IPS DF 19.7 (cell line): ENCODE results near the gene BTD.
A peak's percentile ranks its signal among the peaks of the same experiment; 100 is the strongest.
"Not testable (repeated sequence)": the region's sequence is repeated elsewhere in the genome, so short reads cannot be mapped to it uniquely, and the experiment has no call there.

Experiments used
- DNase-seq: peaks from one replicate; pipeline ENCODE4 v3.0.0-alpha.2; 2013; ENCODE audit warnings: low read depth, low spot score

The BTD gene

DNA sequence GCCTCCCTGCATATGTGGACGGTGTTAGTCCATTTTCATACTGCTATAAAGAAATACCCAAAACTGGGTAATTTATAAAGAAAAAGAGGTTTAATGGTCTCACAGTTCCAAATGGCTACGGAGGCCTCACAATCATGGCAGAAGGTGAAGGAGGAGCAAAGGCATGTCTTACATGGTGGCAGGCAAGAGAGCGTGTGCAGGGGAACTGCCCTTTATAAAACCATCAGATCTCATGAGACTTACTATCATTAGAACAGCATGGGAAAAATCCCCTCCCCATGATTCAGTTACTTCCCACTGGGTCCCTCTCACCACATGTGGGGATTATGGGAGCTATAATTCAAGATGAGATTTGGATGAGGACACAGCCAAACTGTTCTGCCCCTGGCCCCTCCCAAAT lies 1.3 kb downstream of the BTD start:
- DNase-seq = not testable (repeated sequence)

GRCh38 chr3:15604584-15604983 lies 3.0 kb downstream of the BTD start:
- not testable (repeated sequence) for DNase-seq

DNA sequence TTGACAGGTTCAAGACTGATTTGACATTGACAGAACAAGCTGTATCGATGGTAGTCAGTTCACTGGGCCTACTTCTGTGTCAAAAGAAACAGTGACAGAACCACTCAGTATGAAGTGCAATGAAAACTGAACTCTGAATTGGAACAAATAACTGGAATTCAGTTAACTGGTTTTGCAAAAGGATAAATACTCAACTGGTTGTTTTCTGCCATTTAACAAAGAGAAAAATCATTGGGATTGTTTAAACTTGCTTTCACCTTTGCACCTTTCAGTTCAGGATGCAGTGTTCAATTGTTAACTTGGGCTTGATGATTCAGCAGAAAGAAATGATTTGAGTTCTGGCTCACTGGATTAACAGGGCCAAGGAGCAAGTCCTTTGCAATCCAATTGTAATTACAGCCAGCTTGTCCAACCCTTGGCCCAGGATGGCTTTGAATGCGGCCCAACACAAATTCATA lies 4.9 kb downstream of the BTD start:
- DNase-seq = no peak

GRCh38 chr3:15610082-15610759 lies 8.7 kb downstream of the BTD start:
- DNase-seq = no peak

GRCh38 chr3:15611018-15611417 lies 9.5 kb downstream of the BTD start:
- no peak for DNase-seq

DNA sequence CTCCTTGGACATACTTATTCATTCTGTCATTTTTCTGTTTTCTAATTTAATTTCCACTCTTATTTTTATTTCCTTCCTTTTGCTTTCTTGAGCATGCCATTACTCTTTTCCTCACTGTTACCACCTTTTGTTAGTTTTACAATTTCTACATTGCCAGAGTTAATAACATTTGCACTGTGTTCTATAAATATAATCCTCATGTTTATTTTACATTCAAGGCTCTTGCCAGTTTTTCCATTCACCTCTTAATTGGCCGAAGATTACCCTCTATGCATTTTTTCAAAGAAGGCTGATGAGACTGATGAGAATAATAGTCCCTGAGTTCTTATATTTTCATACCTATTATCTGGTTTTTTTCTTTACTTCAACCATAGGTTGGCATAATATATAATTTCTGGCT lies 10.5 kb downstream of the BTD start:
- DNase-seq = no peak

DNA sequence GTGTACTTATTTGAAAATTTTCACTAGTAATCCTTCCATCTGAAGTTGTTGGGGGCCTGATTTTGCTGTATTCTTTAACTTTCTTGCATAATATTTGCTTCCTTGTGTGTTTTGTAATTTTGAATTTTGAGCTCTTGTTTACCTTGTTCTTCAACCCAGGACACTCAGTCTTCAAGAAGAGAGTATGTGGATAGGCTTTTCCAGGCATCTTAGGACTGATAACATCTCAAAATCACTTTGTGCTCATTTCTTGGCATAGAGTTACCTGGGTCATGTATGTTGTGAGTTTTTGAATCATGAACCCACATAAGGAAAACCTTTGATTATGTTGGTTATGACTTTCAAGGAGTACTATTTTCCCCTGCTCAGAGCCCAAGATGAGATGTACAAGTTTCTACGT lies 13.4 kb downstream of the BTD start:
- DNase-seq = no peak

DNA sequence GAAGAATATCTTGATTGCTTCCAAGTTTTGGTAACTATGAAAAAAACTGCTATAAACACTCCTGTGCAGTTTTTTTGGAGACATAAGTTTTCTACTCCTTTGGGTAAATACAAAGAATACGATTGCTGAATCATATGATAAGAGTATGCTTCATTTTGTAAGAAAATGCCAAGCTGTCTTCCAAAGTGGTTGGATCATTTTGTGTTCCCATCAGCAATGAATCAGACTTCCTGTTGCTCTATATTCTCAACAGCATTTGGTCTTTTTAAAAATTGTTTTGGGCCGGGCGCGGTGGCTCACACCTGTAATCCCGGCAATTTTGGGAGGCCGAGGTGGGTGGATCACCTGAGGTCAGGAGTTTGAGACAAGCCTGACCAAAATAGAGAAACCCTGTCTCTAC lies 14.5 kb downstream of the BTD start:
- no peak for DNase-seq

GRCh38 chr3:15619659-15620464 lies 18.3 kb downstream of the BTD start:
- DNase-seq = not testable (repeated sequence)

DNA sequence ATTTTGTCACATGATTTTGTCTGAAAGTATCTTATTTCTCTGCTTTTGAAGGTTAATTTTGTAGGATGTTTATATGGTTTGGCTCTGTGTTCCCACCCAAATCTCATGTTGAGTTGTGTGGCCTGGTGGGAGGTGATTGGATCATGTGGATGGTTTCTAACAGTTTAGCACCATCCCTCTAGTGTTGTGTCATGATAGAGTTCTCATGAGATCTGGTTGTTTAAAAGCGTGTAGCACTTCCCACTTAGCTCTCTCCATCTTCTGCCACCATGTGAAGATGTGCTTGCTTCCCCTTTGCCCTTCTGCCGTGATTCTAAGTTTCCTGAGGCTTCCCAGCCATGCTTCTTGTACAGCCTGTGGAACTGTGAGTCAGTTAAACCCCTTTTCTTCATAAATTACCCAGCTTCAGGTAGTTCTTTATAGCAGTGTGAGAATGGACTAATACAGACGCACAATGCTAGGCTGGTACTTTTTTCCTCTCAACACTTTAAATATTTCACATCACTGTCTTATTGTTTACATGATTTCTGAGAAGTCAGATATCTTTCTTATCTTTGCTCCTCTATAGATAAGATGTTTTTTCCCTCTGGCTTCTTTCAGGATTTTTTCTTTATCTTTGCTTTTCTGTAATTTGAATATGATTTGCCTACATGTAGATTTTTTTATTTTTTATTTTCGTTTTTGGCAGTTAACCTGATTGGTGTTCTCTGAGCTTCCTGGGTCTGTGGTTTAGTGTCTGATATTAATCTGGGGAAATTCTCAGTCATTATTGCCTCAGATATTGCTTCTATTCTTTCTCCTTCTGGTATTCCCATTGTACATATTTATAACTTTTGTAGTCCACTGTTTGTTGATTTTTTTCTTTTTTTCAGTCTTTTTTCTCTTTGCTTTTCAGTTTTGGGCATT lies 22.2 kb downstream of the BTD start:
- DNase-seq = no peak

DNA sequence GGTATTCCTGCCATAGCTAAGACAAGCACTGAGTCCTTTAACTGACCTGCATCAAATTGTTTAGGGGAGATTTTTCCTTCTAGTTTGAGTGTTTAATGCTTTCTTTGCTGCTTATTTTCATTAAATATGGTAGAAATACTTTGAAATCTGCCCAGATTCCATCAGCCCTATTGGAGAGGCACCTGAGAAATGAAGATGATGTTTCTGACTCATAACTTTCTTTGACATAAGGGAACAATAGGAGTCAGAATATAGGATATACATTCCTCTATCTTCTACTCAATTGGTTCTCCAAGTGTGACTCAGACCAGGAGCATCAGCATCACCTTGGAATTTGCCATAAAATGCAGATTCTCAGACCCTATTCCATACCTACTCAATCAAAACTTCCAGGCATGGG lies 27.4 kb downstream of the BTD start:
- DNase-seq = no peak

- peak; percentile 56 for DNase-seq
Measured at GRCh38 chr3:15629860-15630597, 28.5 kb downstream of the BTD start.

- no peak for DNase-seq
Measured at GRCh38 chr3:15630646-15631350, 29.3 kb downstream of the BTD start.

DNA sequence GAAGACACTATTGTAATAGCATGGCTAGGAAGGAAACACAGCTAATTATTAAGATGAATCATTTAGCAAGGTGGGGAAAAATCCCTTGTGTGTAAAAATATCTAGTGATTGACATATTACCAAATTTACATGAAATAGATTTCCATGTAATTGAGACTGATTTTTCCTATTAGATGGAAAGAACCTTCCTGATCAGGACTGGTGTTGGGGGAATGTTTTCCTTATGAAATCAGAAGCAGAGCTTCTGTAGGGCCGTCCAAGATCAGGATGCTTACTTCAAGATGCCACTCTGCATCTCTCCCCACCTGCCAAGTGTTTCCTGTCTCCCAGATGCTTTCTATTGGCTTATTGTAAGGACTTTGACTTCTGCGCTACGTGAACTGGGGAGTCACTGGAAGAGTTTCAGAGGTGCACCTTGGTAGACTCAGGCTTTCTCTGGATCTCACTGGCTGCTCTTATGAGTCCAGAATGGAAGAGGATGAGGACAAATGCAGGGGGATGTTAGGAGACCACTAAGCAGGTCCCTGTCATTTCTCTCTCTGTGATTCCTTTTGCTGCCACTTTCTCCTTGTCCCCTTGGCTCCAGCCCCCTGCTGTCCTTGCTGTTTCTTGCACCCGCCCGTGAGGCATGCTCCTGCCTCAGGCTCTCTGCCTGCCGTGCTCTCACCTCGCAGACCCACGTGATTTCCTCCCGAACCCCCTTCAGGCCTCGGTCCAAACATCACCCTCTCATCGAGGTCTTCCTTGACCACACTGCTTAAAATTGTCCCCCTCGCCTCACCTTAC lies 30.1 kb downstream of the BTD start:
- DNase-seq = no peak

GRCh38 chr3:15632212-15632580 lies 30.7 kb downstream of the BTD start:
- DNase-seq = no peak

DNA sequence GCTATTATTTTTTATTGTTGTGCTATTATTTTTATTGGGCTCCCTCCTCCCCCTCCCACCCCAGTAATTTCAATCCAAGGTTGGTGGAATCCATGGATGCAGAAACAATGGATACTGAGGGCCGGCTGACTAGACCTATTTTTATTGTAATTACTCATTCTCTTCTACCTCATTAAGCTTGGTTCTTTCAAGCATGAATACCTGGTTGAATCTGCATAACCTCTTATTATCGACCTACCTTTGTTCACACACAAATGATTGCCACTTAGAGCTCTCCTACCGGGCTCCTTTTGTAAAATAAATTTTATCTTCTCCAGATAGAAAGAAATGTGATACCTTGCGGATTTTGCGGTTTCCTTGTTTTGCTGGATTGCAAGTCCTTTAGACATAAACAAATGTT lies 31.6 kb downstream of the BTD start:
- DNase-seq = no peak

- no peak for DNase-seq
Measured at GRCh38 chr3:15633766-15634598, 32.4 kb downstream of the BTD start.

- no peak for DNase-seq
Measured at GRCh38 chr3:15634671-15635070, 33.1 kb downstream of the BTD start.

DNA sequence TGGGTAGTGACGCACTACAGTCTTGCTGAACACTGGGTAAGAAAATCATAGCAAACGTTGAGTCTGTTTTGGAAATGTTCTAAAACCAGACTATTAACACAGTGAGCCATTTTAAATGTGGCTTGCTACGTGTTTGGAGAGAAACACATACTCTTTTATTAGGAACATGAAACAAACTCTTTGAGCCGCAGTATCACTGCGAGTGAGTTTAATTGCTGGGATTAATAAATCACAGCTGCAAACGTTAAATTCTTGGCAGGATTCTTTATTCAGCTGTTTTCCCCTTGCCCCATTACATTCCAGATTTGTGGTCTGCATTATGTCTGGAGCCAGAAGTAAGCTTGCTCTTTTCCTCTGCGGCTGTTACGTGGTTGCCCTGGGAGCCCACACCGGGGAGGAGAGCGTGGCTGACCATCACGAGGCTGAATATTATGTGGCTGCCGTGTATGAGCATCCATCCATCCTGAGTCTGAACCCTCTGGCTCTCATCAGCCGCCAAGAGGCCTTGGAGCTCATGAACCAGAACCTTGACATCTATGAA lies 33.6 kb downstream of the BTD start:
- DNase-seq = no peak
